ENCODE data around the gene HAPSTR1. TPM values are rescaled to one million over a fixed set of nuclear protein-coding genes. Genes with fewer than 3 reads are reported as not detected.
A peak's percentile ranks its signal among the peaks of the same experiment; 100 is the strongest.

Gene HAPSTR1
- total and polyA plus RNA-seq, 2 of the 8 experiments (the other 6 are each of a cell fraction or from before 2014, with no cell fraction given), result 11.9 to 66.1 TPM

GRCh38 chr16:9134306-9134705, 42.9 kb downstream of the HAPSTR1 start:
- ChIA-PET POLR2A (ENCODE audit: partially characterized antibody) (interaction anchor here (1.1 to 1.3 kb wide), 2 partner anchors 9 to 24 kb away, joined by 5 read pairs; no protein-coding TSS in a partner anchor), CTCF (ENCODE audit: partially characterized antibody) (interaction anchor here (0.5 to 2.4 kb wide), 27 partner anchors 8 to 544 kb away, joined by 3 to 20 read pairs (median 4); partner anchors contain the start of gene TMEM114)
- no peak overlapping the region for H3K4ac ChIP-seq (replicated peaks; ENCODE audit: insufficient read length, low read depth, low read length)
- no peak overlapping the region for H3K23ac ChIP-seq (ENCODE audit: insufficient read length)
- no peak overlapping the region for H2BK120ac ChIP-seq (replicated peaks; ENCODE audit: low read depth, low read length)
- H3K27me3 ChIP-seq (replicated peaks in 1 of 4; ENCODE audit: control insufficient read depth in 3 of 4, extremely low read depth in 1 of 4, insufficient read depth in 3 of 4, low read length in 3 of 4), result no peaks in the 10 kb centered on the region
- H2AFZ ChIP-seq (ENCODE audit: low read length), result no peak overlapping the region
- no peak overlapping the region for H3K9ac ChIP-seq (replicated peaks in 1 of 4; ENCODE audit: extremely low read depth in 1 of 4, low read depth in 3 of 4, low read length in 3 of 4)
- H3K56ac ChIP-seq (replicated peaks; ENCODE audit: insufficient read length, low read depth, low read length), result no peak overlapping the region
- DNase-seq (ENCODE audit: low read depth in 1 of 2, low spot score in 2 of 2) (no peak), FAIRE-seq (no peak)
- no peak overlapping the region for H3K14ac ChIP-seq (ENCODE audit: insufficient read length)
- no peak overlapping the region for H3K27ac ChIP-seq (ENCODE audit: low read depth, low read length)
- H4K8ac ChIP-seq (ENCODE audit: extremely low read depth, insufficient read depth, low read length), result no peak overlapping the region
- no peaks in the 10 kb centered on the region for H3K79me2 ChIP-seq (ENCODE audit: control insufficient read depth in 1 of 2, insufficient read depth in 2 of 2, low read length in 2 of 2)
- H3K9me3 ChIP-seq (ENCODE audit: insufficient read depth in 2 of 2, low read depth in 1 of 2, low read length in 1 of 2), result no peaks in the 10 kb centered on the region
- H3K4me1 ChIP-seq (replicated peaks in 1 of 4; ENCODE audit: control insufficient read depth in 3 of 4, insufficient read depth in 4 of 4, low read length in 3 of 4), result no peaks in the 10 kb centered on the region; a peak in 2 of 7 replicates
- no peak overlapping the region for H3K18ac ChIP-seq (ENCODE audit: extremely low read depth, low read length)
- no peak overlapping the region for H2BK12ac ChIP-seq (ENCODE audit: low read depth, low read length)
- no peaks in the 10 kb centered on the region for H3K23me2 ChIP-seq (ENCODE audit: low read depth, low read length)
- no peak overlapping the region for H2BK5ac ChIP-seq (ENCODE audit: low read depth, low read length)
- WGBS, 2 experiments (ENCODE audit: extremely low coverage in 1 of 2, insufficient coverage in 1 of 2, insufficient read length in 1 of 2, insufficient replicate concordance in 2 of 2, low coverage in 1 of 2, low lambda C conversion rate in 2 of 2, missing lambda C conversion rate in 1 of 2), result 95% methylated on average over 5 of the region's 5 CpGs; no CpG with 5 or more reads in 1 of the 2 experiments
- H2BK20ac ChIP-seq (ENCODE audit: low read length), result no peak overlapping the region
- H3K4me3 ChIP-seq (ENCODE audit: extremely low read depth in 1 of 4, insufficient read depth in 2 of 4, low read depth in 3 of 4, low read length in 4 of 4), result no peak overlapping the region
- no peaks in the 10 kb centered on the region for H3K36me3 ChIP-seq (ENCODE audit: control insufficient read depth in 2 of 4, insufficient read depth in 4 of 4, low read length in 3 of 4)
- no peak overlapping the region for H4K91ac ChIP-seq (replicated peaks; ENCODE audit: insufficient read length, low read length)
- no peak overlapping the region for H4K5ac ChIP-seq (ENCODE audit: insufficient read length, low read depth, low read length)
- H3K4me2 ChIP-seq (ENCODE audit: insufficient read depth in 1 of 2, low read depth in 2 of 2, low read length in 2 of 2), result no peak overlapping the region
- TF ChIP-seq KDM1A (IDR thresholded peaks at IDR 0.05; ENCODE audit: borderline replicate concordance, low read length), result peak; percentile 62; the same call in 1 of the 2 replicates
- no peak for TF ChIP-seq EZH2 (IDR thresholded peaks at IDR 0.05; ENCODE audit: low read depth, low read length, severe bottlenecking)
- no peak overlapping the region for H2AK5ac ChIP-seq (ENCODE audit: low read depth, low read length)
- H3K79me1 ChIP-seq (ENCODE audit: low read depth, low read length), result peaks cover 2% of the 10 kb centered on the region; the same call in 1 of the 2 replicates
- no peak overlapping the region for H2BK15ac ChIP-seq (ENCODE audit: low read length)
- H4K20me1 ChIP-seq (replicated peaks in 1 of 2; ENCODE audit: control insufficient read depth in 1 of 2, insufficient read depth in 2 of 2, low read length in 2 of 2), result no peaks in the 10 kb centered on the region

Measured in H1 (cell line).